H1 (cell line): ENCODE measurements around the gene GSAP. TPM values are rescaled to one million over a fixed set of nuclear protein-coding genes. Genes with fewer than 3 reads are reported as not detected.

Experiments used
- CHD1 ChIP-seq: IDR thresholded peaks from 2 replicates; pipeline ENCODE4 v1.6.1; 2012; ENCODE audit warnings: low read depth, low read length, improper control_type of control experiment
- HDAC6 ChIP-seq: IDR thresholded peaks from one replicate; pipeline ENCODE4 v1.7.1; 2012; ENCODE audit warnings: low read depth, mild to moderate bottlenecking, inconsistent platforms, low read length, moderate library complexity
- NANOG ChIP-seq: IDR thresholded peaks from 2 replicates; pipeline ENCODE4 v1.6.1; 2011; ENCODE audit warnings: low read length, low read depth, mild to moderate bottlenecking, inconsistent platforms; ENCODE audit not compliant: insufficient read depth, poor library complexity, severe bottlenecking
- NRF1 ChIP-seq: IDR thresholded peaks from 2 replicates; pipeline ENCODE4 v1.6.1; 2011; ENCODE audit warnings: mild to moderate bottlenecking, low read depth, low read length, improper control_type of control experiment
- RAD21 ChIP-seq, 2 experiments: IDR thresholded peaks in 1 of 2; conservative IDR thresholded peaks in 1 of 2; 2 replicates each; pipeline ENCODE4 v1.6.1; 2011; ENCODE audit warnings: low read depth in 2 of 2, low read length in 2 of 2, improper control_type of control experiment in 1 of 2, inconsistent platforms in 1 of 2, mild to moderate bottlenecking in 1 of 2, moderate library complexity in 1 of 2
- SIRT6 ChIP-seq: IDR thresholded peaks from one replicate; pipeline ENCODE4 v1.7.1; 2012; ENCODE audit warnings: low read length, inconsistent platforms
- SP2 ChIP-seq: IDR thresholded peaks from 2 replicates; pipeline ENCODE4 v1.6.1; 2012; ENCODE audit warnings: mild to moderate bottlenecking, low read length, inconsistent platforms
- TBP ChIP-seq: IDR thresholded peaks from 2 replicates; pipeline ENCODE4 v1.6.1; 2011; ENCODE audit warnings: low read depth, low read length, improper control_type of control experiment
- polyA plus RNA-seq, 7 experiments: library from polyadenylated mRNA; depleted of rRNA in 3 of 7; stranded (reverse) in 5 of 7; unstranded in 2 of 7; fragments of >200 nt in 5 of 7; fragments of 200-250 nt in 2 of 7; gene quantifications; 1 replicate in 5 of 7; 2 replicates in 1 of 7; 4 replicates in 1 of 7; pipeline versions ENCODE4 v1.2.1 to v1.2.3, GENCODE V29; 2011 to 2013; ENCODE audit warnings: missing spikeins in 2 of 7, mixed read lengths in 2 of 7
- total RNA-seq: library from RNA; stranded (reverse); fragmentation: NEBNext Ultra II Directional; extraction: Animal tissue kit (Norgen Biotek cat#: 25700); gene quantifications from 2 replicates; pipeline ENCODE4 v1.2.1, GENCODE V29; 2021
- TF ChIP-seq, protein P1 (sequence below): fragments of 300-600 bp; sonication (generic); IDR thresholded peaks from 2 replicates; pipeline ENCODE4 v1.7.1; 2012; ENCODE audit warnings: low read length, moderate library complexity, mild to moderate bottlenecking, inconsistent platforms; ENCODE audit not compliant: insufficient replicate concordance
- TF ChIP-seq, protein P2 (sequence below): IDR thresholded peaks from 2 replicates; pipeline ENCODE4 v1.6.1; 2012; ENCODE audit warnings: inconsistent platforms

GSAP gene
- total and polyA plus RNA-seq, 2 of the 8 experiments (the other 6 are each of a cell fraction or from before 2014, with no cell fraction given): 0.93 to 2.1 TPM

- TF ChIP-seq, protein P1, sequence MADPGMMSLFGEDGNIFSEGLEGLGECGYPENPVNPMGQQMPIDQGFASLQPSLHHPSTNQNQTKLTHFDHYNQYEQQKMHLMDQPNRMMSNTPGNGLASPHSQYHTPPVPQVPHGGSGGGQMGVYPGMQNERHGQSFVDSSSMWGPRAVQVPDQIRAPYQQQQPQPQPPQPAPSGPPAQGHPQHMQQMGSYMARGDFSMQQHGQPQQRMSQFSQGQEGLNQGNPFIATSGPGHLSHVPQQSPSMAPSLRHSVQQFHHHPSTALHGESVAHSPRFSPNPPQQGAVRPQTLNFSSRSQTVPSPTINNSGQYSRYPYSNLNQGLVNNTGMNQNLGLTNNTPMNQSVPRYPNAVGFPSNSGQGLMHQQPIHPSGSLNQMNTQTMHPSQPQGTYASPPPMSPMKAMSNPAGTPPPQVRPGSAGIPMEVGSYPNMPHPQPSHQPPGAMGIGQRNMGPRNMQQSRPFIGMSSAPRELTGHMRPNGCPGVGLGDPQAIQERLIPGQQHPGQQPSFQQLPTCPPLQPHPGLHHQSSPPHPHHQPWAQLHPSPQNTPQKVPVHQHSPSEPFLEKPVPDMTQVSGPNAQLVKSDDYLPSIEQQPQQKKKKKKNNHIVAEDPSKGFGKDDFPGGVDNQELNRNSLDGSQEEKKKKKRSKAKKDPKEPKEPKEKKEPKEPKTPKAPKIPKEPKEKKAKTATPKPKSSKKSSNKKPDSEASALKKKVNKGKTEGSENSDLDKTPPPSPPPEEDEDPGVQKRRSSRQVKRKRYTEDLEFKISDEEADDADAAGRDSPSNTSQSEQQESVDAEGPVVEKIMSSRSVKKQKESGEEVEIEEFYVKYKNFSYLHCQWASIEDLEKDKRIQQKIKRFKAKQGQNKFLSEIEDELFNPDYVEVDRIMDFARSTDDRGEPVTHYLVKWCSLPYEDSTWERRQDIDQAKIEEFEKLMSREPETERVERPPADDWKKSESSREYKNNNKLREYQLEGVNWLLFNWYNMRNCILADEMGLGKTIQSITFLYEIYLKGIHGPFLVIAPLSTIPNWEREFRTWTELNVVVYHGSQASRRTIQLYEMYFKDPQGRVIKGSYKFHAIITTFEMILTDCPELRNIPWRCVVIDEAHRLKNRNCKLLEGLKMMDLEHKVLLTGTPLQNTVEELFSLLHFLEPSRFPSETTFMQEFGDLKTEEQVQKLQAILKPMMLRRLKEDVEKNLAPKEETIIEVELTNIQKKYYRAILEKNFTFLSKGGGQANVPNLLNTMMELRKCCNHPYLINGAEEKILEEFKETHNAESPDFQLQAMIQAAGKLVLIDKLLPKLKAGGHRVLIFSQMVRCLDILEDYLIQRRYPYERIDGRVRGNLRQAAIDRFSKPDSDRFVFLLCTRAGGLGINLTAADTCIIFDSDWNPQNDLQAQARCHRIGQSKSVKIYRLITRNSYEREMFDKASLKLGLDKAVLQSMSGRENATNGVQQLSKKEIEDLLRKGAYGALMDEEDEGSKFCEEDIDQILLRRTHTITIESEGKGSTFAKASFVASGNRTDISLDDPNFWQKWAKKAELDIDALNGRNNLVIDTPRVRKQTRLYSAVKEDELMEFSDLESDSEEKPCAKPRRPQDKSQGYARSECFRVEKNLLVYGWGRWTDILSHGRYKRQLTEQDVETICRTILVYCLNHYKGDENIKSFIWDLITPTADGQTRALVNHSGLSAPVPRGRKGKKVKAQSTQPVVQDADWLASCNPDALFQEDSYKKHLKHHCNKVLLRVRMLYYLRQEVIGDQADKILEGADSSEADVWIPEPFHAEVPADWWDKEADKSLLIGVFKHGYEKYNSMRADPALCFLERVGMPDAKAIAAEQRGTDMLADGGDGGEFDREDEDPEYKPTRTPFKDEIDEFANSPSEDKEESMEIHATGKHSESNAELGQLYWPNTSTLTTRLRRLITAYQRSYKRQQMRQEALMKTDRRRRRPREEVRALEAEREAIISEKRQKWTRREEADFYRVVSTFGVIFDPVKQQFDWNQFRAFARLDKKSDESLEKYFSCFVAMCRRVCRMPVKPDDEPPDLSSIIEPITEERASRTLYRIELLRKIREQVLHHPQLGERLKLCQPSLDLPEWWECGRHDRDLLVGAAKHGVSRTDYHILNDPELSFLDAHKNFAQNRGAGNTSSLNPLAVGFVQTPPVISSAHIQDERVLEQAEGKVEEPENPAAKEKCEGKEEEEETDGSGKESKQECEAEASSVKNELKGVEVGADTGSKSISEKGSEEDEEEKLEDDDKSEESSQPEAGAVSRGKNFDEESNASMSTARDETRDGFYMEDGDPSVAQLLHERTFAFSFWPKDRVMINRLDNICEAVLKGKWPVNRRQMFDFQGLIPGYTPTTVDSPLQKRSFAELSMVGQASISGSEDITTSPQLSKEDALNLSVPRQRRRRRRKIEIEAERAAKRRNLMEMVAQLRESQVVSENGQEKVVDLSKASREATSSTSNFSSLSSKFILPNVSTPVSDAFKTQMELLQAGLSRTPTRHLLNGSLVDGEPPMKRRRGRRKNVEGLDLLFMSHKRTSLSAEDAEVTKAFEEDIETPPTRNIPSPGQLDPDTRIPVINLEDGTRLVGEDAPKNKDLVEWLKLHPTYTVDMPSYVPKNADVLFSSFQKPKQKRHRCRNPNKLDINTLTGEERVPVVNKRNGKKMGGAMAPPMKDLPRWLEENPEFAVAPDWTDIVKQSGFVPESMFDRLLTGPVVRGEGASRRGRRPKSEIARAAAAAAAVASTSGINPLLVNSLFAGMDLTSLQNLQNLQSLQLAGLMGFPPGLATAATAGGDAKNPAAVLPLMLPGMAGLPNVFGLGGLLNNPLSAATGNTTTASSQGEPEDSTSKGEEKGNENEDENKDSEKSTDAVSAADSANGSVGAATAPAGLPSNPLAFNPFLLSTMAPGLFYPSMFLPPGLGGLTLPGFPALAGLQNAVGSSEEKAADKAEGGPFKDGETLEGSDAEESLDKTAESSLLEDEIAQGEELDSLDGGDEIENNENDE: no peak
- no peak for TF ChIP-seq HDAC6
- TF ChIP-seq NRF1: no peak
- no peak for TF ChIP-seq RAD21 (IDR thresholded peaks at IDR 0.05 in 1 of 2, conservative IDR thresholded peaks at IDR 0.05 in 1 of 2; ENCODE audit: low read depth in 2 of 2, low read length in 2 of 2)
- no peak for TF ChIP-seq SP2
- TF ChIP-seq SIRT6: no peak
- TF ChIP-seq, protein P2, sequence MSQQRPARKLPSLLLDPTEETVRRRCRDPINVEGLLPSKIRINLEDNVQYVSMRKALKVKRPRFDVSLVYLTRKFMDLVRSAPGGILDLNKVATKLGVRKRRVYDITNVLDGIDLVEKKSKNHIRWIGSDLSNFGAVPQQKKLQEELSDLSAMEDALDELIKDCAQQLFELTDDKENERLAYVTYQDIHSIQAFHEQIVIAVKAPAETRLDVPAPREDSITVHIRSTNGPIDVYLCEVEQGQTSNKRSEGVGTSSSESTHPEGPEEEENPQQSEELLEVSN: no peak
- TF ChIP-seq CHD1: no peak
- TF ChIP-seq TBP: no peak
- no peak for TF ChIP-seq NANOG
Observed at GRCh38 chr7:77326131-77326530, 90.0 kb downstream of the GSAP start (continued).
